ENCODE data around the gene TBCD.

Gene TBCD

DNA sequence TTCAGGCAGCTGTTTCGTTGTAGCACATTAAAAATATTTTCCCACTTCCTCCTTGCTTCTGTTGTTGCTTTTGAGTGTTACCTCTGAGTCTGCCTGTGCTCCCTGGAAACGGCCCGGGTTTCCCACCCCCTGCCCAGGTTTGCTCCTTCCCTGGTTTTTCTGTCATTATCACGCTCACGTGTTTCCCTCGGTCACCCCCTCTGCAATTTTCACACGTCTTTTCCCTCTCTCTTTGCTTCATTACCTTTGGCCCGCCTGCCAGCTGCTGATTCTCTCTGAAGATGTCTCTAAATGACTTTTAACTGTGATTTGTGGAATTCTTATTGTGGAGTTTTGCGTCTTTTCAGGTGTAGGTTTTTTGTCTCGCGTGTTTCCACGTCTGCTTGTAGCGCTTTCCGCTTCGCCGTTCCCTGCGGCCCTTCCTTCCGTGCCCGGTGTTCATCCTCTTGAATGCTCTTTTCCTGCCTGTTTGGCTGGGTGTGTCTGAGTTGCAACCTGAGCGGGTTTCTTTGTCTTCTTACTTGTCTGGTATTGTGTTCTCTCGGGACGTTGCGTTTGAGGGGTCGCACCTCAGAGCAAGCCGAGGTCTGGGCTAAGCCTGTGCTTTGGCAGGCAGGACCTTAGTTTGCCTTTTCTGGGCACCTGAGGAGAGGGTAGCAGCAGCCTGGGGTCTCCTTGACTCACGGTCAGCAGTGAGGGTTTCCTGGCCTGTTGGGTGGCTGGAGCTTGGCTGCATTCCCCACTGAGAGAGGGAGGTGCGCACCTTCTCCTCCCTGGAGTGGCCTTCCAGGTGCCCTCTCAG lies 184.3 kb downstream of the TBCD start:
- TF ChIP-seq ZFX (IDR thresholded peaks at IDR 0.05; ENCODE audit: borderline replicate concordance) = no peak
- TF ChIP-seq, protein P1, sequence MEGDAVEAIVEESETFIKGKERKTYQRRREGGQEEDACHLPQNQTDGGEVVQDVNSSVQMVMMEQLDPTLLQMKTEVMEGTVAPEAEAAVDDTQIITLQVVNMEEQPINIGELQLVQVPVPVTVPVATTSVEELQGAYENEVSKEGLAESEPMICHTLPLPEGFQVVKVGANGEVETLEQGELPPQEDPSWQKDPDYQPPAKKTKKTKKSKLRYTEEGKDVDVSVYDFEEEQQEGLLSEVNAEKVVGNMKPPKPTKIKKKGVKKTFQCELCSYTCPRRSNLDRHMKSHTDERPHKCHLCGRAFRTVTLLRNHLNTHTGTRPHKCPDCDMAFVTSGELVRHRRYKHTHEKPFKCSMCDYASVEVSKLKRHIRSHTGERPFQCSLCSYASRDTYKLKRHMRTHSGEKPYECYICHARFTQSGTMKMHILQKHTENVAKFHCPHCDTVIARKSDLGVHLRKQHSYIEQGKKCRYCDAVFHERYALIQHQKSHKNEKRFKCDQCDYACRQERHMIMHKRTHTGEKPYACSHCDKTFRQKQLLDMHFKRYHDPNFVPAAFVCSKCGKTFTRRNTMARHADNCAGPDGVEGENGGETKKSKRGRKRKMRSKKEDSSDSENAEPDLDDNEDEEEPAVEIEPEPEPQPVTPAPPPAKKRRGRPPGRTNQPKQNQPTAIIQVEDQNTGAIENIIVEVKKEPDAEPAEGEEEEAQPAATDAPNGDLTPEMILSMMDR (IDR thresholded peaks at IDR 0.05) = no peak
- no peak overlapping the region for H3K27ac ChIP-seq

DNA sequence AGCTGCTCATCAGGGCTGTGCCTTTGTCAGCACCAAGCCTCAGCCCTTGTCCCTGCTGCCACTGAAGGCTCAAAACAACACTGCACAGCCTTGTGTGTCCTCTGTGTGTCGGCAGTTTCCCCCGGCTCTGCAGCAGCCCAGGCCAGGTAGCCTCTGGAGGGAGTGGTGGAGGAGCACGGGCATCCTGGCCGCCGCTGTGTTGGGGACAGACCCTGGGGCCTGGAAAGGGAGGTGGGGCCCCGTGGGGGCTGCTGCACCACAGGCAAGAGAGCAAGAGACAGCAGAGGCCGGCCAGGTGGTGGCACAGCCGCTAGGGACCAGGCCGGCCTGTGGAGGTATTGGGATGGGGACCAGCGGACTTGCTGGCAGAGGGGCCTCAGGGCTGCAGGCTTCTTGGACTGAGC lies 184.9 kb downstream of the TBCD start:
- TF ChIP-seq, protein P1 (IDR thresholded peaks at IDR 0.05) = no peak
- TF ChIP-seq ZFX (IDR thresholded peaks at IDR 0.05; ENCODE audit: borderline replicate concordance) = no peak
- H3K27ac ChIP-seq = no peak overlapping the region

DNA sequence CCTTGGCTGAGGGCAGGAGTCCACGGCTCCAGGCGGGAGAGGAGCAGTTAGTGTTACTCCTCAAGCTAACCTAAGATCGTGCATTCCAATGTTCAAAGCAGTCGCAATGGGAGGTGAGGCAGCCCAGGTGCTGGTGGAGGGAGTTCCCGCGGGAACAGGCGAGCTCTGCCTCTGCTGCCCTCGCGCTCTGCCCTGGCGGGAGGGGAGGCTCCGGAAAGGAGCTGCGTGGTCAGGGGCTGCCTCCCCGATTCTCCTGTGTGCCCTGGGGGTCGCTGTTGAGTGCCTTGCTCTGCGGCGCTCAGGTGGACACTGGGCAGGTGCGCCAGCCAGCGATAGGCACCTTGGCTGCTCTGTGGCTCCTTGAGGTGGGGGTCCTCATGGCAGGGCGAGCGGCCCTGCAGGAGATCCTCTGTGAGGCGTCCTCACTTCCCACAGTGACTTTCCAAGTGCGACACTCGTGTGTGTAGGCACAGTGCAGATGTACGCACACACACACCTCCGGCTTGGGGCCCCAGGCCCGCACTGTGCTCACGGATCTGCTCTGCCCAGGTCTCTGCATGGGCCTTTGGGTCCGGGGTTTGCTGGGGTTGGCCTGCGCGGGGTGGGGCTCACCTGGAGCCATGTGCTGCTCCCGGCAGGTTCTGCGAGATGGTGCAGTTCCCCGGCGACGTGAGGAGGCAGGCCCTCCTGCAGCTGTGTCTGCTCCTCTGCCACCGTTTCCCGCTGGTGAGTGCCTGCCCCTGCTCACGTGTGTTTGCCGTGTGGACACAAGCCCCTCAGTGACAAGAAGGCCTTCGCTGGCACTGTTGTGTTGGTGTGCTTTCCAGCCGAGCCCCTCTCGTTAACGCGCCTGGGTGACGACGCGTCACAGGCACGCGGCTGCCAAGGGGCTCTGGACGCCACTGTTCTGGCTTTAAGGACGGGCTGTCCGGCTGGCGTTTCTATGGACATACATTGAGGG lies 185.8 kb downstream of the TBCD start:
- TF ChIP-seq, protein P1 (IDR thresholded peaks at IDR 0.05) = no peak
- TF ChIP-seq ZFX (IDR thresholded peaks at IDR 0.05; ENCODE audit: borderline replicate concordance) = no peak
- no peak overlapping the region for H3K27ac ChIP-seq

DNA sequence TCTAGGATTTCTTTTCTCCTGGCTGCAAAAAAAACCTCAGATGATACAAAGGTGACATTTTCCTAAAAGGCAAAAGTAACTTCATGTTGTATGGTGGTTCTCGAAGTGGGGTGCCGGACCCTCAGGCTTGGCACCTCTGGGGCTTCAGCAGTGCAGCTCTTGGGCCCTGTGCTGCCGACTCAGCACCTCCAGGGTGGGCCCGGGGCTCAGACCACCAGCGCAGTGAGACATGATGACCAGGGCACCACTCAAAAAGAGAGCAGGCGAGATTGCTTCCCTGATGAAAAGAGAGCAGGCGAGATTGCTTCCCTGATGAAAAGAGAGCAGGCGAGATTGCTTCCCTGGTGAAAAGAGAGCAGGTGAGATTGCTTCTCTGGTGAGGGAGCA lies 186.6 kb downstream of the TBCD start:
- H3K27ac ChIP-seq = no peak overlapping the region
- TF ChIP-seq ZFX (IDR thresholded peaks at IDR 0.05; ENCODE audit: borderline replicate concordance) = no peak
- TF ChIP-seq, protein P1 (IDR thresholded peaks at IDR 0.05) = no peak

DNA sequence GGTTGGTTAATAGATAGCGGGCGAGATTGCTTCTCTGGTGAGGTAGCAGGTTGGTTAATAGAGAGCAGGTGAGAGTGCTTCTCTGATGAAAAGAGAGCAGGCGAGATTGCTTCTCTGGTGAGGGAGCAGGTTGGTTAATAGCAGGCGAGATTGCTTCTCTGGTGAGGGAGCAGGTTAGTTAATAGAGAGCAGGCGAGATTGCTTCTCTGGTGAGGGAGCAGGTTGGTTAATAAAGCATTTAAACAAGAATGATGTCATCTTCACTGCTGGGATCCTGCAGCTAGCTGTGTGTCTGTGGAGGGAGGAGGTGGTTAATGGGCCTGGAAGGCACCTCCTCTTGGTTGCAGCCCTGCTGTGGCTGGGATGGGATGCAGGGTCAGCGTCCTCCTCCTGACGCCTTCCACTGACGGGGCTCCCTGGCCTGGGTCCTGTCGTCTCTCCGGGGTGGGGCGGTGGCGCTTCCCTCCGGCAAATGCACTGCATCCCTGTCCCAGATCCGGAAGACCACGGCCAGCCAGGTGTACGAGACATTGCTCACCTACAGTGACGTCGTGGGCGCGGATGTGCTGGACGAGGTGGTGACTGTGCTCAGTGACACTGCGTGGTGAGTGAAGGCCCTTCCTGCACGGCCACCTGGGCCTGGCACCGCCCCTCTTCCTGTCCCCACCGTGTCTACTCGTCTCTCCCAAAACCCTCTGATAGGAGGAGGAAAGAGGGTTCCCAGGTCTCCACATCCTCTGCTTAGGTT lies 187.2 kb downstream of the TBCD start:
- H3K27ac ChIP-seq = no peak overlapping the region
- TF ChIP-seq, protein P1 (IDR thresholded peaks at IDR 0.05) = no peak
- TF ChIP-seq ZFX (IDR thresholded peaks at IDR 0.05; ENCODE audit: borderline replicate concordance) = no peak

DNA sequence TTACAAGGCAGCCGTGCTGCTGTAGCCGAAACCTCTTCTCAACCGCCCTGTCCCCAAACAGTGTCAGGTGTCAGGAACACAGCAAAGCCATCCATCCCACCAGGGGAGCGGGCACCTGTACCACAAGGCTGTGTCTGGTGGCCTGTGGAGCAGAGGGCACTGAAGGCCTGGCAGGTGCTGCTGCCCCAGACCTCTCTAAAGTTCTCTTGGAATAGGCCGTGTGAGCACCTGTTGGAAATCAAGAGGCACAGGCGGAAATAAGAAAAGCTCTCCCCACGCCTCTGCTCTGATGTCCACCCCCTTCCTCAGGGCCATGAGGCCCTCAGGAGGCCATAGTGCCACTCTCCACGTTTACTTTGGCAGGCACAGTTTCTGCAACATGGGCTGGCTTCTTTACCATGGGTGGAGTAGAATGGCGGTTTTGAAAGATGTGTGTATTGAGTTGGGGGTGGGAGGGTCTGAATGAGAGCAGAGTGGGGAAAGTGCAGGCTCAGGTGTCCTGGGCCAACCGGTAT lies 187.8 kb downstream of the TBCD start:
- H3K27ac ChIP-seq = no peak overlapping the region
- TF ChIP-seq, protein P1 (IDR thresholded peaks at IDR 0.05) = no peak
- TF ChIP-seq ZFX (IDR thresholded peaks at IDR 0.05; ENCODE audit: borderline replicate concordance) = no peak

Measured in 22Rv1 (cell line).